SK-N-SH (cell line): ENCODE measurements around the gene FALEC. TPM values are rescaled to one million over a fixed set of nuclear protein-coding genes. Genes with fewer than 3 reads are reported as not detected.

Experiments used
- CTCF ChIA-PET: fragments of 300-600, 350-600 bp; formaldehyde crosslinking; extraction: SDS; loops from one replicate; lab custom pipeline; 2021; lab: Yijun Ruan, JAX
- POLR2A ChIA-PET: fragments of 350-600 bp; sonication (Branson Sonifier 250); formaldehyde crosslinking; extraction: SDS; loops from one replicate; lab custom pipeline; 2020; ENCODE audit warnings: antibody characterized with exemption, inconsistent platforms; lab: Yijun Ruan, JAX
- DNase-seq: peaks from one replicate; pipeline ENCODE4 v3.0.0; 2012
- H2AFZ ChIP-seq: fragments of 200-600 bp; sonication (generic); 2 replicates; pipeline ENCODE4 v1.8.1; 2016; ENCODE audit warnings: antibody characterized with exemption, mild to moderate bottlenecking, low read depth
- H3F3A ChIP-seq: fragments of 200-600 bp; sonication (generic); replicated peaks from 2 replicates; pipeline ENCODE3; 2016; ENCODE audit warnings: antibody characterized with exemption, mild to moderate bottlenecking; ENCODE audit not compliant: insufficient read depth
- H3K27ac ChIP-seq, 2 experiments: fragments of 200-500 bp in 1 of 2; fragments of 200-600 bp in 1 of 2; sonication (Bioruptor generic) in 1 of 2; sonication (generic), shearing (Covaris generic) in 1 of 2; 2 replicates each; pipeline versions ENCODE4 v1.5.1 to v1.6.1; 2014 to 2016; ENCODE audit warnings: low read depth in 2 of 2, inconsistent platforms in 1 of 2, low read length in 1 of 2, mild to moderate bottlenecking in 1 of 2, mixed read lengths in 1 of 2
- H3K27me3 ChIP-seq: fragments of 200-600 bp; sonication (generic), shearing (Covaris generic); 2 replicates; pipeline ENCODE4 v1.6.1; 2016; ENCODE audit warnings: mixed run types; ENCODE audit not compliant: insufficient read depth
- H3K36me3 ChIP-seq, 2 experiments: fragments of 200-500 bp in 1 of 2; fragments of 200-600 bp in 1 of 2; sonication (Bioruptor generic) in 1 of 2; sonication (generic) in 1 of 2; replicated peaks in 1 of 2; 2 replicates each; pipeline versions ENCODE3 to v1.5.1; 2014 to 2016; ENCODE audit warnings: low read length in 1 of 2, mild to moderate bottlenecking in 1 of 2; ENCODE audit not compliant: insufficient read depth in 2 of 2, control insufficient read depth in 1 of 2
- H3K4me1 ChIP-seq, 2 experiments: fragments of 200-500 bp in 1 of 2; fragments of 200-600 bp in 1 of 2; sonication (Bioruptor generic) in 1 of 2; sonication (generic), shearing (Covaris generic) in 1 of 2; 2 replicates each; pipeline versions ENCODE4 v1.5.1 to v1.6.1; 2014 to 2016; ENCODE audit warnings: low read depth in 1 of 2, low read length in 1 of 2, mixed run types in 1 of 2; ENCODE audit not compliant: insufficient read depth in 2 of 2, control insufficient read depth in 1 of 2
- H3K4me2 ChIP-seq: fragments of 200-600 bp; sonication (generic), shearing (Covaris generic); 2 replicates; pipeline ENCODE4 v1.6.1; 2017; ENCODE audit warnings: mixed run types
- H3K4me3 ChIP-seq, 2 experiments: fragments of 200-500 bp in 1 of 2; fragments of 200-600 bp in 1 of 2; sonication (Bioruptor generic) in 1 of 2; sonication (generic), shearing (Covaris generic) in 1 of 2; 2 replicates each; pipeline versions ENCODE4 v1.5.1 to v1.8.1; 2014 to 2016; ENCODE audit warnings: low read depth in 2 of 2, inconsistent platforms in 1 of 2, low read length in 1 of 2, mild to moderate bottlenecking in 1 of 2, mixed read lengths in 1 of 2, moderate library complexity in 1 of 2
- H3K79me2 ChIP-seq: fragments of 200-600 bp; sonication (generic); 2 replicates; pipeline ENCODE4 v1.8.1; 2017; ENCODE audit warnings: mild to moderate bottlenecking; ENCODE audit not compliant: insufficient read depth
- H3K9ac ChIP-seq: fragments of 200-600 bp; sonication (generic); 2 replicates; pipeline ENCODE4 v1.6.1; 2017; ENCODE audit warnings: mixed run types
- H3K9me2 ChIP-seq: fragments of 200-600 bp; sonication (generic); 2 replicates; pipeline ENCODE4 v1.6.1; 2017; ENCODE audit warnings: mixed run types
- H3K9me3 ChIP-seq: fragments of 200-600 bp; sonication (generic); 2 replicates; pipeline ENCODE4 v1.6.1; 2017; ENCODE audit warnings: mixed run types, mild to moderate bottlenecking, moderate library complexity
- H4K20me1 ChIP-seq: fragments of 200-600 bp; sonication (generic); 2 replicates; pipeline ENCODE4 v1.6.1; 2017; ENCODE audit warnings: mild to moderate bottlenecking, mixed run types; ENCODE audit not compliant: insufficient read depth
- EP300 ChIP-seq, 2 experiments: IDR thresholded peaks; 2 replicates each; pipeline versions ENCODE4 v1.4.0 to v1.6.1; 2012; ENCODE audit warnings: borderline replicate concordance in 1 of 2, low read depth in 1 of 2, low read length in 1 of 2
- EZH2phosphoT487 ChIP-seq: fragments of 200-600 bp; sonication (generic); IDR thresholded peaks from 2 replicates; pipeline ENCODE4 v1.6.1; 2017; ENCODE audit warnings: low read depth, mixed run types, mild to moderate bottlenecking, antibody characterized with exemption, moderate library complexity, borderline replicate concordance
- FOXM1 ChIP-seq: IDR thresholded peaks from 2 replicates; pipeline ENCODE4 v1.4.0; 2012; ENCODE audit warnings: low read depth, mild to moderate bottlenecking
- GATA2 ChIP-seq: sonication (generic); formaldehyde crosslinking; IDR thresholded peaks from 2 replicates; pipeline ENCODE4 v1.5.0; 2020; ENCODE audit warnings: mild to moderate bottlenecking, missing genetic modification reagents
- IRF3 ChIP-seq: fragments of 150-350 bp; IDR thresholded peaks from 2 replicates; pipeline ENCODE4 v1.6.1; 2016; ENCODE audit warnings: mild to moderate bottlenecking, low read depth, low read length
- JUND ChIP-seq: IDR thresholded peaks from 2 replicates; pipeline ENCODE4 v1.4.0; 2012
- MEF2A ChIP-seq: IDR thresholded peaks from 2 replicates; pipeline ENCODE4 v1.4.0; 2012; ENCODE audit warnings: low read depth, borderline replicate concordance
- NFIC ChIP-seq: IDR thresholded peaks from 2 replicates; pipeline ENCODE4 v1.4.0; 2012; ENCODE audit warnings: borderline replicate concordance
- POLR2AphosphoS5 ChIP-seq: IDR thresholded peaks from 2 replicates; pipeline ENCODE4 v1.6.1; 2012; ENCODE audit warnings: low read depth, low read length
- RAD21 ChIP-seq: IDR thresholded peaks from 2 replicates; pipeline ENCODE4 v1.6.1; 2012; ENCODE audit warnings: mild to moderate bottlenecking, low read length
- REST ChIP-seq: IDR thresholded peaks from 2 replicates; pipeline ENCODE4 v1.6.1; 2012; ENCODE audit warnings: mild to moderate bottlenecking, low read depth, low read length, moderate library complexity
- RXRA ChIP-seq: IDR thresholded peaks from 2 replicates; pipeline ENCODE4 v1.4.0; 2012; ENCODE audit warnings: low read depth, mild to moderate bottlenecking, borderline replicate concordance
- SIN3A ChIP-seq: IDR thresholded peaks from 2 replicates; pipeline ENCODE4 v1.6.1; 2012; ENCODE audit warnings: low read depth, mild to moderate bottlenecking, low read length, moderate library complexity, borderline replicate concordance
- SMC3 ChIP-seq: IDR thresholded peaks from 2 replicates; pipeline ENCODE4 v1.6.1; 2012; ENCODE audit warnings: low read depth, low read length, improper control_type of control experiment
- TAF1 ChIP-seq: IDR thresholded peaks from 2 replicates; pipeline ENCODE4 v1.6.1; 2012; ENCODE audit warnings: low read depth, mild to moderate bottlenecking, low read length, moderate library complexity, borderline replicate concordance
- TEAD4 ChIP-seq: IDR thresholded peaks from 2 replicates; pipeline ENCODE4 v1.4.0; 2012; ENCODE audit warnings: mild to moderate bottlenecking, borderline replicate concordance; ENCODE audit not compliant: insufficient read depth
- YY1 ChIP-seq: IDR thresholded peaks from 2 replicates; pipeline ENCODE4 v1.4.0; 2012; ENCODE audit warnings: low read depth, mild to moderate bottlenecking
- ZBTB33 ChIP-seq: IDR thresholded peaks from 2 replicates; pipeline ENCODE4 v1.4.0; 2012; ENCODE audit warnings: low read depth, borderline replicate concordance
- WGBS: methylation state at CpG from one replicate; pipeline ENCODE4 v1.1.6; 2017; ENCODE audit warnings: low lambda C conversion rate; 5-methylcytosine and 5-hydroxymethylcytosine counted together
- polyA plus RNA-seq, 3 experiments: library from polyadenylated mRNA; depleted of rRNA; stranded (reverse); fragments of >200 nt; gene quantifications; 2 replicates each; pipeline ENCODE4 v1.2.3, GENCODE V29; 2012

Gene FALEC
- polyA plus RNA-seq, 1 of the 3 experiments (the other 2 are of a cell fraction), result 0.72 TPM

GRCh38 chr1:150537732-150538684 lies 22.5 kb downstream of the FALEC start:
- WGBS, result 79% methylated on average over 12 of the region's 17 CpGs
- peak overlapping the region; percentile 83; the same call in 1 of the 2 replicates for H2AFZ ChIP-seq
- no peak overlapping the region for H3K4me3 ChIP-seq
- POLR2A ChIA-PET, result no interaction called here
- H3K27ac ChIP-seq, result peak overlapping the region; percentile 36 to 51; a peak in 3 of 4 replicates
- H3K9ac ChIP-seq, result peak overlapping the region; percentile 39
- H3K36me3 ChIP-seq, result no peaks in the 10 kb centered on the region
- H3K4me1 ChIP-seq, result peaks cover 0 to 4% of the 10 kb centered on the region in 2 experiments; a peak in 1 of 4 replicates
- H3K9me2 ChIP-seq, result no peaks in the 10 kb centered on the region
- CTCF ChIA-PET, result interaction anchor here (1.4 to 2.1 kb wide), 2 partner anchors 9 to 13 kb away, joined by 5 to 8 read pairs; no protein-coding TSS in a partner anchor
- H3K4me2 ChIP-seq, result no peak overlapping the region
- no peaks in the 10 kb centered on the region for H3F3A ChIP-seq
- H4K20me1 ChIP-seq, result no peaks in the 10 kb centered on the region
- H3K79me2 ChIP-seq, result no peaks in the 10 kb centered on the region
- TF ChIP-seq POLR2AphosphoS5 (no peak), TAF1 (no peak), MEF2A (no peak), RXRA (no peak), SIN3A (no peak), ZBTB33 (no peak), REST (no peak), YY1 (no peak), TEAD4 (no peak), IRF3 (no peak), GATA2 (no peak), SMC3 (no peak), NFIC (no peak), FOXM1 (no peak), RAD21 (no peak), EZH2phosphoT487 (no peak), JUND (no peak), EP300 (IDR thresholded peaks at IDR 0.05; ENCODE audit: borderline replicate concordance in 1 of 2, low read depth in 1 of 2, low read length in 1 of 2) (no peak)
- no peaks in the 10 kb centered on the region for H3K9me3 ChIP-seq
- no peak for DNase-seq
- no peaks in the 10 kb centered on the region for H3K27me3 ChIP-seq
